Bone marrow (tissue), 2 donors: ENCODE measurements around the gene SCUBE2.
"Not testable (repeated sequence)": the region's sequence is repeated elsewhere in the genome, so short reads cannot be mapped to it uniquely, and the experiment has no call there.

Source experiments
- DNase-seq, 2 donors: peaks; one replicate each; lab custom pipeline; 2025; lab: John Stamatoyannopoulos, UW

The SCUBE2 gene

DNA sequence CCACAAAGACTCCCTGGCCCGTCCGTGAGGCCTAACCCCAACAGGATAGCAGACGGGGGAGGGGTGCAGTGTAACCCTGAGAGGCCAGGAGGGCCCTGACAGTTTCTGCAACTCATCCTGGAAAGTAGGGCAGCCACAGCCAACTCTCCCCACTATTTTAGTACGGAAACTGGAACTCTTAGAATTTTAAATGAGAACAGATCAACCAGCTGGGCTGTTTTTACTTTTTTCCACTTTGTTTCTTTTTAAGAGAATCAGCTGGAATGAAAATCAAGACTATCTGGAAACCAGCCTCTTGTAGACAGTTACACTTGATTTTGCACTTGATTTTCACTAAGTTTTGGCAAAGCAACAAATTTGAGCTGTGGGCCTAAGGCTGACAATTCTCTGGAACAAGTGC is 44.9 kb downstream of the SCUBE2 start:
- DNase-seq, result no peak

DNA sequence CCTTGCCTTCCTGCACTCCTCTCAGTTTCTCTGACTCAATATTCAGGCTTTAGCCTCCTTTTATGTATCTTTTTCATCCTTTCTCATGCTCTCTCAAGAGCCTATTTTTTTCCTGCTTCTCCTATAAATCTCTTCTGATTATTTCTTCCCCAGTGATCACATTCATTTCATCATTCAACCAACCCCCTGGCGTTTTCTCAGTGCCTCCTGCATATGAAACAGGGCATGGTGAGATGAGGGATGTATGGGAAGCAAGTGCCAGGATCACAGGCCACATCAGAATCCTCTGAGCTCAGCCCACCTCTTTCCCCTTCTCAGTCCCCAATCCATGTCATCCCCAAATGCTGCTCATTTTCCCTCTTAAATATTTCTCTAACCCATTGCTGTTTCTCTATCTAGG is 48.9 kb downstream of the SCUBE2 start:
- no peak for DNase-seq

DNA sequence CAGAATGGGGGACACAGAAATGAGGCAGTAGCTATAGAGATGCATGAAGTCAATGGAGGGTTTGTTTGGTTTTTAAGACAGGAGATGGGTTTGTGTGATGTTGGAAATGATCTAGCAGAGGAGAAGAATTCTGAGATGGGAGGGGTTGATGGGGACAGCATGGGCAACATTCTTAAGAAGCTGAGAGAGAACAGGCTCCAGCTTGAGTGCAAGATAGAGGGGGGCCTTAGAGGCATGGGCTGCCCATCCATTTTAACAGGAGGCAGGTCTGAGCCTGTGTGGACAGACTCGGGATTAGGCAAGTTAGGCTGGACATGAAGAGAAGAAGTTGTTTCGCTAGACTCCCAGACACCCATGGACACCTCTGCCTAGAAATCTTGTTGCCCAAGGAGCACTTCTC is 49.7 kb downstream of the SCUBE2 start:
- no peak for DNase-seq

DNA sequence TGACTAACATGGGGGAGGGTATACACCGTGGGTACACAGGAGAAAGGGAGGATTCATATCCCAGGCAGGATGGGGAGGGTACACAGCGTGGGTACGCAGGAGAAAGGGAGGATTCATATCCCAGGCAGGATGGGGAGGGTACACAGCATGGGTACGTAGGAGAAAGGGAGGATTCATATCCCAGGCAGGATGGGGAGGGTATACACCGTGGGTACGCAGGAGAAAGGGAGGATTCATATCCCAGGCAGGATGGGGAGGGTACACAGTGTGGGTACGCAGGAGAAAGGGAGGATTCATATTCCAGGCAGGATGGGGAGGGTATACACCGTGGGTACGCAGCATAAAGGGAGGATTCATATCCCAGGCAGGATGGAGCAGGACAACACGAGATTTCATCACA is 51.0 kb downstream of the SCUBE2 start:
- no peak for DNase-seq

DNA sequence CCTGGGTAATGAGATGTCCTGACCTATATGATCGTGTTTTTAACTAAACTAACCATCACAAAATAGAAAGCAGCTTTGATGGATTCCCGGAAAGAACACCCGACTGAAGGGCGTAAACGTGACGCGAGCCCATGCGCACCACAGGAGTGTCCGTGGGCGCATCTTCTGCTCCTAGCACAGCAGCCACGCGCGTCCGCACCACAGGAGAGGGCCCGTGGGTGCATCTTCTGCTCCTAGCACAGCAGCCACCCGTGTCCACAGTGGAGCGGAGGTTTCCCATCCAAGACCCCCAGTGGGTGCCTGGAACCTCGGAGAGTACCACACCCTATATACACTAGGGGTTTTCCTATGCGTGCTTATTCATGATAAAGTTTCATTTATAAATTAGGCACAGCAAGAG is 51.5 kb downstream of the SCUBE2 start:
- DNase-seq, result no peak

DNA sequence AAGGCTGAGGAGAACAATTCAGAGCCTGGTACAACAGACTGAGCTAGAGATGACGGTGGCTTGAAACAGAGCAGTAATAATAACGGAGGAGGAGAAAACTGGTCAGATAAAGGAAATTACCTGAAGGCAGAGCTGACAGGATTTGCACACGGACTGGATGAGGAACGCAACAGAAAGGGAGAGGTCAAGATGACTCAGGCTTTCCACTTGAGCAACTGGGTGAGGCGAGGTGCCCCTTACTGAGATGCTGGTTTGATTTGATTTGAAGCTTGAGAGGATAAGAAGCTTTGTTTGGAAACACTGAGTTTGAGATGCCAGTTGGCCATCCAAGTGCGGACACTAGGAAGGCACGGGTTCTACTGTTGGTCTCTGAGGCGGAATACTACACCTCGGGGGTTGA is 52.2 kb downstream of the SCUBE2 start:
- DNase-seq, result no peak

DNA sequence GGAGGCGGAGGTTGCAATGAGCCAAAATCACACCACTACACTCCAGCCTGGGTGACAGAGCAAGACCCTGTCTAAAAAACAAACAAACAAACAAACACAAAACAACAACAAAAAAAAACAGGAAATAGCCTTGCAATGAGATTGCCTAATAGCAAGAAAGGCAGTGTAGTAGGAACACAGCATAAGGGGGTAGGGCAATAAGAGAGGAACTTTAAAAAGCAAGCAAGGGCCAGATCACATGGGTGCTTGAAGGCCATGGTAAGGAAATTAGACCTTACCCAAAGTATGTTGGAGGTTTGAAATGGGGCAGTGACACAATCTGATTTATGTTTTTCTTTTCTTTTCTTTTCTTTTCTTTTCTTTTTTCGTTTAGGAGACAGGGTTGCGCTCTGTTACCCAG is 52.9 kb downstream of the SCUBE2 start:
- DNase-seq, result no peak

DNA sequence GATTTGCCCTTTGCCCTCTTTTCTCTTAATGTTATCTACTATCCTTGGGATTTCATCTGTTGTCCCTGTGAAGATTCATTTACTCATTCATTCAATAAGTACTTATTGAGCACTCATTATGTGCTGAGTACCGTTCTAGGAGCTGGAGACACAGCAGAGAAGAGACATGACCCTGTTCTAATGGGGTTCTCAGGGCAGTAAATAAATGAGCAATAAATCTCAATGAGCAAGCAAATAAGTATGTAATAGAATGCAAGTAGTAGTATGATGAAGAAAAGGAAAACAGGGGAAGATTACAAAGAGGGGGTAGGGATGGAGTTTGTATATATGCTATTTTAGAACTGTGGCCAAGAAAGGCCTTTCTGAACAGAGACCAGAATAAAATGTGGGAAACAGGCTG is 53.4 kb downstream of the SCUBE2 start:
- no peak for DNase-seq

DNA sequence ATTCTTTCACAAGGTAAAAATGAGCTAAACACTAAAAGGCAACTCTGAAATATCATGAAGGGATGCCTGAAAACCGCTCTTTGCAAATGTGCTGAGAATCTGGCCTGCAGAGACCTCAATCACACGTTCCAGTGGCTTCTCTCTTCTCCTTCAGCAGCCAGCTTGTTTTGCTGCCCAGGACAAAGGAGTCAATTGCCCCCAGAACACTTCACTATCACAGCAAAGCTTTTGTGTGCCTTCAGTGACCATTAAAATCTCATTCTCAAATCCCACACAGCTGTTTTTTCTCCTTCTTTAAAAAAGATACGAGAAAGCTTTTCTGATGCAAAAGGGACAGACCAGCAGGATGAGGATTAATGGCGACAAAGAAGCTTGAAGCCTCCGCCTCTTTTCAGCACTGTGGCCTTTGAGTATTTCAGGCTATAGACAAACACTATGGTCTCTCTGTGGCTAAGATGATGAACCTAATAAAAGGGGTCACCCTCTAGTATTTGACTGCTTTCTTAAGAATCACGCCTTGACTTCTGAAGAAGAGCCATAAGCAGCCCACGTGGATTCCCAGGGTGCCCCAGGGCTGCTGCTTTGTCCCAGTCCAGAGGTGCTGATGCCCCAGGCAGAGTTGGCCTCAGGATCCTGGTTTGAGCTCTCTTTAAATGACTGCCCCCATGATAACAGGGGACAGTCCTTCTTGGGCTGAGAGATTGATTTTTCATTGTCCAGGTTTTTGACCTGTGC is 54.2 kb downstream of the SCUBE2 start:
- DNase-seq, result no peak

DNA sequence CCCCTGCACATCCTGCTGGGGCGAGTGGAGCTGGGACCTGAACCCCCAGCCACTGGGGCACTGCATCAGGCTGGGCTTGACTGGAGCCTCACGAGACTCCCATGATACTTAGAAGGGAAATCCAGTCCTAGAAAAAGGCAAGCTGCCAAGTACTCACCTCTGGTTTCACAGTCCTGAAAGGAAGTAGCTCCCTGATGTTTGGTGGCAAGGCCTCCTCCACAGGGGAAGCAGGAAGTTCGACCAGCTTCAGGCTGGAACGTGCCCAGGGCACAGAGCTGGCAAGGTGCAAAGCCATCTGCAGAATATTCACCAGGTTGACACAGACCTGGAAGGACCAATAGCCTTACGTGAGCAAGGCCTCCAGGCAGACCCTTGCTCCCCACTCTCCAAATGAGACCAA is 60.8 kb downstream of the SCUBE2 start:
- no peak for DNase-seq

DNA sequence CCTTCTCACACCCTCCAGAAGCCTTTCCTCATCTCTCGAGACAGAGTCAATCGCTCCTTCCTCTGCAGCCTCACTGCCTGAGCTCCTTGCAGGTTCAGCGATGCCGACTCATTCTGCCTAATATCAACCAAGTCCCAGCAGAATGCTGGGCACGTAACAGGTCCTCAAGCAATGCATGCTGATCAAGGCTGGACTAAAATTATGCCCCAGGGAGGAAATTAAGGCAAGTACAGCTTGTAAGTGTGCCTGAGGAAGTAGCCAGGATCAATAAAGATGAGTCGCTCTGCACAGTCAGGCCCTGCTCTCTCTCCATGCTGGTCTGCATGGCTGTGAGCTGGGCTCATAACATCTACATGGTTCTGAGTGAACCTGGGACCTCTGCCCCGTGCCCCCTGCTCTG is 62.0 kb downstream of the SCUBE2 start:
- DNase-seq, result no peak

DNA sequence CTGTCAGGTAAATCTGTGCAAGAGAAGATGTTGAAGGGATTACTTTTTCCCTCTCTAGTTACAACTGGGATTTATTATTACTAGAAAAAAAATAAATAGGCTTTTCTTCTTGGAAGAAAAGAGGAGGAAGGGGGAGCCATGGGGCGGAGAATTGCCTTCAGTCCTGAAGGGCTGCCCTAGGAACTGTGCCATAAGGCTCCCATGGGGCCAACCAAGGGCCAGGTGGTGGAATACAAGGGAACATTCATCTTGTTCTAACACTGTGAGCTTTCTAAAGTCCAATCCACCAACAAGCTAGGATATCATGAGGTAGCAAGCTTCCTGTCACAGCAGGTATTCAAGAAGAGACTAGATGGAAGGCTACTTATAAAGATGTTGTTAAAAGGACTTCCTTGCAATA is 62.8 kb downstream of the SCUBE2 start:
- no peak for DNase-seq

DNA sequence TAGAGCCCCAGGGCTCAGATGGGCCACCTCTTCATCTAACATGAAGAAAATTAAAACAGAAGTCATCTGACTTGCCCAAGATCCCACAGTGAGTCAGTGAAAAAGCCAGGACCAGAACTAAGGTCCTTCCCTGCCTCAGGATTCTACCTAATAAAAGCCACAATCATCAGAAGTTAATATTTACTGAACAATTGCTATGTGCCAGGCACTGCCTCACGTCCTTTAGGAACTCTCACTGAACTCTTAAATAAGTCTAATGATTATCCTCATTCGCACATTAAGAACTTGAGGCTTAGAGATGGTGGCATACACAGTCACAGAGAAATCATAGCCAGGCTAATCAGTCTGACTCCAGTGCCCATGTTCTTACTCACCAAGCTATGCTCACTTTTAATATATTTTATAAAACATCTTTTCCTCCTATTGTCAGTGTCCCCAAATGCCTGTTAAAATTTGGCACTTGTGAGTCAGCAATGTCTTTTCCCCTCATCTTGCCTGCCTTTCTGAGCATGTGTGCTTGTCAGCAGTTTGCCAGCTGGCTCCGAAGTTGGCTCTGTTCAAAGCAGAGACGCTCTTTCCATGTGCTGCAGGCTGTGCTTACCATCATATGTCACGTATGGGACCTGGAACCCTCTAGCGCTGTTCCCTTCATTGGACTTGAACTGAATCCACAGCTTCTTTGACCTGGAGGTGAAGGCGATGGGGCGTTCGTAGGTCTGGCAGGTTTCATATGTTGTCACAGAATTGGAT is 66.1 kb downstream of the SCUBE2 start:
- no peak for DNase-seq

DNA sequence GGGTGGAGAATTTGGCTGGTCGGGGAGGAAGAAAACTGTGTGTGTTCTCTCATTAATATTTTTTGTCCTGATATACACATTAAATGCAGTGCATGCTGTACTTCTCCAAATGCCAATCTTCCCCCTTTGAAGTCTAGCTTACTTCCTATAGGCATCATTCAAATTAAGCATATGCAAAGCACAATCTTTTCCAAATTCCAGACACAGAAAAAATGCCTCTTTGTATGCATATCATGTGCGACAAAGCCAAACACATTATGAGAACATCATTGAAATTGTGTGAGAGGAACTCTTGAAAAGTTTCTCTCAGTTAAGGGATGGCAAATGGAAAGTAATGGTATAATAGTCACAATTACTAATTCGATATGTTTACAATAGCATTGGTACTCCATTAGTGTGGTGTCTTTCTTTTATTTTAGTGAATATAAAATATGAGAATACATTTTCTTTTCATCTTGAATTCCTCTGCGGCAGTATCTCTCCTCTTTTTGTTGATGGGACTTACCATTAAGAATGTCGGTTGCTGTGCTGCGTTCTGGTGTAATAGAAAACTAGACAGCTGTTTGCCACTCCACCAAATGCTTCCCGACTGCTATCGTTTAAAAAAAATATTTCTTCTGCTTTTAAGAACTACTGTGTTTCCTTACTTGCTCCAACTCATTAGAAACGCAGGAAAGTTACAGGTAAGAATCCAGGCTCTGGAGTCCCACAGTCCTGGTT is 68.3 kb downstream of the SCUBE2 start:
- DNase-seq, result no peak

DNA sequence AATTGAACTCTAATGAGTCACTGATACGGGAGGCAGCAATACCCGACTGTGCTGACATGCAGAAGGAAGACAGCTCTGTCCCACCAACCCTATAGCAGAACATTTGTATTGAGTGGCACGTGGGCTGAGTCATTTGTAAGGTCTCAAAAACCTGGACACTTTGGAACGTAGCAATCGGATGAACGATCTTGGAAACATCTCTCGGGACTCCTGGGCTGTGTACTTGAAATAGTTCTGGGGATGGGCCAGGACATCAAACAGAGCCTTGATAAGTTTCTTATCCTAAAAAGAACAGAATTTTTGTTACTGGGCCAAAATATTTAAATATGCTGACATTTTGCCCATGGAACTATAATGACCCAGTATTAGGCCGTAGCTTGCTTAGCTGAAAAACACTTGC is 70.5 kb downstream of the SCUBE2 start:
- DNase-seq, result no peak

DNA sequence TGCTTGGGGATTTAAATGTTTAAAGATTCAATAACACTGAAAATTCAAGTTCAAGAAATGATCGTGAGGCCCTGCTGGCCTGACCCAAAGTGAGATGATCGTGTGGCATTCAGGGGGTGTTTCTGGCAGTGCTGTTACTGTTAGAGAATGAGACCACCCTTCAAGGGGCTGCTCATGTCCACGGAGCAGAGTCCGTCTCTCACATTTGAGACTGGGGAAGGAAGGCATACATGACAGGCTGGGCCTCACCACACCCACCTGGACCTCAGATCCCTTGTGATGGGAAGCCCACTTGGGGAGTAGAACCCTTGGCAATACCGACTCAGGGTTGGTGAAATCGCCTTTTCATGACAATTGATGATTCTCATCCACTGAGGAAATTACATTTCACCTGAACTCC is 71.5 kb downstream of the SCUBE2 start:
- no peak for DNase-seq

DNA sequence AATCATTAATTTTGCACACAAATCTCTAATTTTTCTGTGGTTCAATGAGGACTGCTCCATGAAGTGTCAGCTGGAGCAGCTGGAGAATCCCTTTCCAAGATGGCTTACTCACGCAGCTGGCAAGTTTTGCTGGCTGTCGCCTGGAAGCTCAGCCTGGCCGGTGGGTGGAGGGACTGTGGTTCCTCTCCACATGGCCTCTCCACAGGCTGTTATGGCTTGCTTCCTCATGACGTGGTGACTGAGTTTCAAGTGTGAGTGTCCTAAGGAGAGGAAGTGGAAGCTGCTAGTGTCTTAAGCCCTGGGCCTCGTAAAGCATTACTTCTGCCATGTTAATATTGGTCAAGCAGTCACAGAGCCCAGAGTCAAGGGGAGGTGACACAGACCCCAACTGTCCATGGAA is 73.6 kb downstream of the SCUBE2 start:
- peak; percentile 14 to 24 for DNase-seq

DNA sequence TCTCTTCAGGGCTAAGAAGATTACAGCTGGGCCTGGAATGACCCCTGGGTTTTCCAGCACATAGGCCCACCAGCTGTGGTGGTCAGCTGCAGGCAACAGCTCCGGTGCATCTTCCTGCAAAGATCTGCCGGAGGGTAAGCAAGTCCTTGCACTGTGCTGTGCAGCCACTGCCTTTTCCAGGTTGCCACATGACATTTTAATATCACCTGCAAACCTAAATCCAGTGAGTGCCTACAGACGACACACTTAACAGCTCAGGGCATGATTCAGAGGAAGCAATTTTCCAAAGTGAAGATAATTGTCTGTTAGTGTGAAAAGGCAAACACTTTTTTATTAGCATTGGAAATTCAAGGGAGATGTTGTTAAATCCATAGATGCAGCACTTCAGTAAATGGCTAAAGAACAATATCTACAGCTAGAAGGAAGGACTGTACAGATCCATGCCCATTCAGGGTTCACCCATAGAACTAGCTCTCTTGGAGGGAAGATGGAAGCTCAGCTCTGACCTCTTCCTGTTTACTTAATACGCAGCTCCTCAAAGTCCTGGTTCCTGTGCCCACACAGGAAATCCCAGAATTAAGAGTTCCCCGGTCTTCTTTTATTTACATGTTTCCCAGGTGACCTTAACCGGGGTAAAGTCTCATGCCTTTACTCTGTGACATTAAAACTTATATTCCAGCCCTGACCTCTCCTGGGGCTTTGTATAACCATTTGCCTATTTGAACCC is 74.3 kb downstream of the SCUBE2 start:
- DNase-seq, result no peak

DNA sequence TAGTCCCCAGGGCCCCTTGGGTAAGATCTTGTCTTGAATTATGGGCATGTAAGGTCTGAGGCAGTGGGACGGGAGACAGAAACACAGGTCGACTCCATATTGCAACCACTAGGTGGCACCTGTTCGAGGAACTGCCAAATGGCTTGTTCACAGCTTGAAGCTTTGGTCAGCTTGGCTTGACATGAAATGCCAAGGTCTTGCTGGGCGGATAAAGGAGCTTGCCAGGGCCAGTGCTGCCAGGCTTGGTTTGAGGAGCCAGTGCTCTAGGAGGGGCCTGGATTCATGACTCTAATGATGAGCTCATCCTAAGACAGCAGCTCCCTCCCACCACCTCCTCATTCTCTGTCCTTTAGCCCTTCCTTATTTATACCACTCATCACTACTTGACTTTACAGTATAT is 75.7 kb downstream of the SCUBE2 start:
- DNase-seq, result peak; percentile 11 to 53

DNA sequence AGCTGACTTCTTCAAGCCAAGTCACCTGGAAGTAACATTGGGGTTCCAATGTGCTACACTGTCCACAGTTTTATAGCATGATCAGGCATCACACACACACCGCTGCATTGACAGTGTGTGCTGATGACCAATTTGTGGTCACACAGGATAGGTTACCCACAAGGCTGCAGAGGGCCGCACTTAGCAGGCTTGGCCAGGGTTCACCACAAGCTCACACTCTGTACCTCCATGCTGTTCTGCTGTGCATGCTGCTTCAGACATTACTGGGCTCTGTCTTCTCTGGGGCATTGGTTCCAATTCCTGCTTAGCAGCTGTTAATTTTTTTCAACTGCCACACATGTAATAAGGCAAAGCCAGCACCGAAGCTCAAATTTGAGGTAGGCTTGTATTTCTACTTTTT is 76.6 kb downstream of the SCUBE2 start:
- DNase-seq, result no peak

DNA sequence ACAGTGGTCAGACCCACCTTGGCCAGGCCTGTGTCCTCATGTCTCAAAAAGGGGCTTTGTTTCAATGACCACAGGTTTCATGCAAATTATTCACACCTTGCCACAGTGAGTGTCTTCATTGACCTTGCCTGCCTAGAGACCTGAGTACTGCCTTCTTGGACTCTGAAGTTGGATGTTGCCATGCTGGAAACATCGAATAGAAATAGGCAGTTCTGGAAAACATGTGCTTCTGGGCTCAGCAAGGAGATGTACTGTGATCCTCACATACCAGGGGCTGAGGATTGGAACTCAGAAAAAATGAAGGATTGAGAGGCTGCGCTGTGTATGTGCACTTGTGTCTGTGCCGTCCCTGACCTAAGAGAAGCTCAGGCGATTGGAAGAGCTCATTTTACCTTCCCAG is 78.0 kb downstream of the SCUBE2 start:
- no peak for DNase-seq

DNA sequence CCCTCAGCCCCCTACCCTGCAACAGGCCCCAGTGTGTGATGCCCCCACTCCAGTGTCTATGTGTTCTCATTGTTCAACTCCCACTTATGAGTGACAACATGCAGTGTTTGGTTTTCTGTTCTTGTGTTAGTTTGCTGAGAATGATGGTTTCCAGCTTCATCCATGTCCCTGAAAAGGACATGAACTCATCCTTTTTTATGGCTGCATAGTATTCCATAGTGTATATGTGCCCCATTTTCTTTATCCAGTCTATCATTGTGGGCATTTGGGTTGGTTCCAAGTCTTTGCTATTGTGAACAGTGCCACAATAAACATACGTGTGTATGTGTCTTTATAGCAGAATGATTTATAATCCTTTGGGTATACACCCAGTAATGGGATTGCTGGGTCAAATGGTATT is 81.9 kb downstream of the SCUBE2 start:
- not testable (repeated sequence) for DNase-seq

DNA sequence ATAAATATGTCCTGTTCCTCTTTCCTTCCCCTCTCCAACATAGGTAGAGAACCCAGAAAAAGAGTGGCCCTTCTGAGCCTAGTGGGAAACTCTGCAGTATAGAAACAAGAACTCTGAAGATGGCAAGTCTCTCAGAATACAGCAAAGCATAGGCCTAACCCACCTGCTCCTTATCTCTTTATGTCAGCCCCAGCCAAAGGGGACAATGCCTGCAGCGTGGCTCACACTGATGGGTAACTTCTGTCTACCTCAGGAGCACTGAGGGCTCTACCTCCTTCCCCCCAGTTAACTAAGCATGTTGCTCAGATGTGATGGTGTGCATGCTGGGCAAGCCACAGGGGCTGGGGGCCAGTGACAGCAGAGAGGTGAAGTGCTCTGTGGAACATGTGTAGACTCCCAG is 82.7 kb downstream of the SCUBE2 start:
- DNase-seq, result no peak
